Skeletal muscle satellite cell (primary cell): ENCODE measurements around the gene RAB40B.
"Not testable (repeated sequence)": the region's sequence is repeated elsewhere in the genome, so short reads cannot be mapped to it uniquely, and the experiment has no call there.

ENCODE experiments used
- H3K27me3 ChIP-seq: 2 replicates; pipeline ENCODE4 v1.7.0; 2013; ENCODE audit warnings: low read length; ENCODE audit not compliant: control insufficient read depth, insufficient read depth
- H3K36me3 ChIP-seq: 2 replicates; pipeline ENCODE4 v1.7.0; 2013; ENCODE audit warnings: mild to moderate bottlenecking, control low read depth, low read length; ENCODE audit not compliant: insufficient read depth
- H3K4me1 ChIP-seq: 2 replicates; pipeline ENCODE4 v1.7.0; 2013; ENCODE audit warnings: low read length; ENCODE audit not compliant: control insufficient read depth, insufficient read depth
- H3K4me2 ChIP-seq: 2 replicates; pipeline ENCODE4 v1.7.0; 2013; ENCODE audit warnings: mild to moderate bottlenecking, low read length
- H3K4me3 ChIP-seq: 2 replicates; pipeline ENCODE4 v1.7.0; 2013; ENCODE audit warnings: low read length
- H3K9ac ChIP-seq: 2 replicates; pipeline ENCODE4 v1.7.0; 2013; ENCODE audit warnings: mild to moderate bottlenecking, low read depth, low read length, moderate library complexity
- H3K9me3 ChIP-seq: replicated peaks from 2 replicates; pipeline ENCODE4 v1.7.0; 2013; ENCODE audit warnings: mild to moderate bottlenecking, control low read depth, low read length

Gene RAB40B

DNA sequence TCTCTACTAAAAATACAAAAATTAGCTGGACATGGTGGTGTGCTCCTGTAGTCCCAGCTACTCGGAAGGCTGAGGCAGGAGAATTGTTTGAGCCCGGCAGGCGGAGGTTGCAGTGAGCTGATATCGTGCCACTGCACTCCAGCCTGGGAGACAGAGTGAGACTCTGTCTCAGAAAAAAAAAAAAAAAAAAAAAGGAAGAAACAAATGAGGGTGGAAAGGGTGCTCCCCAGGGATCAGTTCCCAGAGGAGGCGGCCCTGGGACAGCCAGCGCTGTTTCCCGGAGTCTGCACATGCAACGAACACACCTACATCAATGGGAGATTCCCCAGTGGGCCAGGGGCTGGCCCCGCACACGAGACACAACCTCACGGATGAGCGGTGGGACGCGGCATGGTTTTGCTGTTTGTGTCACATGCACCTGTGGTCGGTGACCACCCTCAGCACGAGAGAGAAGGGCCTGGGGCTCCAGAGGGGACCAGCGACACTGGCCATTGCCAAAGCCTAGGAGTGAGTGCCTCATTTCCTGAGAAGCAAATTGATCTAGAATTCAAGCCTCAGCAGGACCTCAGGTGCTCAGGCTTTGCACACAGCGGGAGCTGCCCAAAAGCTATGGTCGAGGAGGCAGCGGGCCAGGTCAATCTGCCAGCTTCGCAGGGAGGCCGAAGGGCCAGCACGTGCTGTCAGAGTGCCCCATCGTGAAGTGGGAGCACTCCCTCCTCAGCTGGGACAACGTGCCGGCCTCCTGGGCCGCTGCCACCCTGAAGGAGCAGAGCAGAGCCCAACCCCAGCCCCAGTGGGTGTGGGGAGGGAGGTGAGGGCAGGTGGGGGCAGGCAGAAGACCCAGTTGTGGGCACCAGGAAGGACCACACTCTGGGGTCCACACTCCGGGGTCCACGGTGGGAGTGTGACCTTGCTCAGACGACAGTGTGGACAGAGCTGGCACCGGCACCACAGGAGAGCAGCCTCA is 36.5 kb downstream of the RAB40B start:
- H3K4me3 ChIP-seq: no peak overlapping the region
- peaks cover 7% of the 10 kb centered on the region for H3K36me3 ChIP-seq

DNA sequence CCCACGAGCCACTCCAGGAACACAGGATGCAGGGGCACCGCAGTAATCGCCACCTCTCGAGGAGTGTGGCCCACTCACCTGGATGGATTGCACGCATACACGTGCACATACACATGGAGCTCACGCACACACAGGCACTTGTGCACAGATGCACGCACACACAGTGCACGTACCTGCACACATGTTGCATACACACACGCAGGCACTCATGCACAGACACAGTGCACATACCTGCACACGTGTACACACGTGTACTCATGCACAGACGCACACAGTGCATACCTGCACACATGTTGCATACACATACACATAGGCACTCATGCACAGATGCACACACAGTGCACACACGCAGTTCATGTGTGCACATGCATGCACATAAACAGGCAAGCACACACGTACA is 38.6 kb downstream of the RAB40B start:
- H3K9ac ChIP-seq: no peak overlapping the region
- no peaks in the 10 kb centered on the region for H3K4me1 ChIP-seq
- no peak overlapping the region for H3K4me3 ChIP-seq
- H3K4me2 ChIP-seq: no peak overlapping the region
- H3K9me3 ChIP-seq: no peaks in the 10 kb centered on the region
- H3K36me3 ChIP-seq: peaks cover 9% of the 10 kb centered on the region
- H3K27me3 ChIP-seq: no peaks in the 10 kb centered on the region

More for the DNA sequence above, 36.5 kb downstream of the RAB40B start:
- H3K27me3 ChIP-seq: no peaks in the 10 kb centered on the region
- no peak overlapping the region for H3K9ac ChIP-seq
- H3K9me3 ChIP-seq: no peaks in the 10 kb centered on the region
- no peaks in the 10 kb centered on the region for H3K4me1 ChIP-seq
- no peak overlapping the region for H3K4me2 ChIP-seq

DNA sequence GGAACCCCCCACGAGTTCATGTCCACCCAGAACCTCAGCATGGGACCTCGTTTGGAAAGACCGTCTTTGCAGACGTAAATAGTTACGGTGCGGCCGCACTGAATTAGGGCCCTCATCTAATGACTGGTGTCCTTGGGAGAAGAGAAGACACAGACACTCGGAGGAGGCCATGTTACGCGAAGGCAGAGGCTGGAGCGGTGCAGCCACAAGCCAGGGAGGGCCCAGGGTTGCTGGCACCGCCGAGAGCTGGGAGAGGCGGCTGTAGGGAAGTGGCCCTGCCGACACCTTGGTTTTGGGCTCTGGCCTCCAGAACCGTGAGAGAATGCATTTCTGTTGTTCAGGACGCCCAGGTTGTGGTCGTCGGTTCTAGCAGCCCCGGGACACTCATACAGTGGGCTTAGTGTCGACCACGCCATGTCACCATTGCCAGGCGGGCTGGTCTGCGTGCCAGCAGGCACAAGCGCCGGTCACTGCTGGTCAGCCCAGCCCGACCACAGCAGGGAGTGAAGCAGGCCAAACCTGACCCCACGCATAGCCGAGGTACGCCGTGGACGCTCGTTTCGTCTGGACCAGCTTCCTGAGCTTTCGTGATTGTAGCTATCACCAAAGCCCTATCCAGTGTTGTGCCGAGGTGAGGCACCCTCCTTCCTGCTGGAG is 39.6 kb downstream of the RAB40B start:
- no peaks in the 10 kb centered on the region for H3K4me1 ChIP-seq
- H3K27me3 ChIP-seq: no peaks in the 10 kb centered on the region
- no peak overlapping the region for H3K9ac ChIP-seq
- peaks cover 9% of the 10 kb centered on the region for H3K36me3 ChIP-seq
- H3K4me2 ChIP-seq: no peak overlapping the region
- H3K9me3 ChIP-seq: no peaks in the 10 kb centered on the region
- H3K4me3 ChIP-seq: no peak overlapping the region

DNA sequence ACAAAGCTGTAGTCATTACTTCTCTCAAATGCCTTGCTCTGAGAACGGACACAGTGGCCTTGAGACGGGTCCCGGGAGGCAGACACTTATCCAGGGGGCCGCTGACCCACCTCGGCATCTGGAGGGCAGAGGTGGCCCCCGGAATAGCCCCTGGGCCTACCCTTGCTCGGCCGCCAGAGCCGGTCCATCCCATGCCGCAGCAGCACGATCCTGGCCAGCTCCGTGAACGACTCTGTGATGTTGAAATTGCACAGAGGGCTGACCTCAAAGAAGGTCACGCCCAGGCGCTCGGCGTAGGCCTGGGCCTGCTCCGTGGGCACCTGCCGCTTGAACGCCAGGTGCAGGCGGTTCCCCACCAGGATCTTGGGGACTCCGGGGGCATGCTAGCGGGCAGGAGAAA is 40.2 kb downstream of the RAB40B start:
- H3K9me3 ChIP-seq: no peaks in the 10 kb centered on the region
- peaks cover 9% of the 10 kb centered on the region for H3K36me3 ChIP-seq
- no peak overlapping the region for H3K9ac ChIP-seq

DNA sequence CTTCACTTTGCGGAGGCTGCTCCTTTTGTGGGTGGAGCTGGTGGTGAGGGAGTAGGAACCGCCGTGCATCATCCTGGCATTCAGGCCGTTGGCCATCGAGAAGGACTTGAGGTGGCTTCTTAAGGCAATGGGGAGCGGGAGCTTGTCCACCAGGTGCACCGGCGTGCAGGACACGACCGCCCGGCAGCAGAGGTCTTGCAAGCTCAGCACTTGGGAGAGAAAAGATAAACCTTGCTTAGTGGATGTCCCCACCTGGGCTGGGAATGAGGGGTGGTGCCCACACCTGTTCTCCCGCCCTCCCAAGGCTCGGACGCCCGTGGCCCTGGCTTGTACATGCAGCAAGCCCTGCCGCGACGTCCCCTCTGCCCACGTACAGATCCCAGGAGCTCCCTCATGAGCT is 40.6 kb downstream of the RAB40B start:
- H3K27me3 ChIP-seq: no peaks in the 10 kb centered on the region
- H3K4me3 ChIP-seq: no peak overlapping the region
- H3K9ac ChIP-seq: no peak overlapping the region
- no peak overlapping the region for H3K4me2 ChIP-seq
- no peaks in the 10 kb centered on the region for H3K4me1 ChIP-seq
- H3K9me3 ChIP-seq: no peaks in the 10 kb centered on the region
- peaks cover 9% of the 10 kb centered on the region for H3K36me3 ChIP-seq

More for the DNA sequence above, 40.2 kb downstream of the RAB40B start:
- H3K4me2 ChIP-seq: no peak overlapping the region
- no peaks in the 10 kb centered on the region for H3K4me1 ChIP-seq
- H3K27me3 ChIP-seq: no peaks in the 10 kb centered on the region
- H3K4me3 ChIP-seq: no peak overlapping the region

DNA sequence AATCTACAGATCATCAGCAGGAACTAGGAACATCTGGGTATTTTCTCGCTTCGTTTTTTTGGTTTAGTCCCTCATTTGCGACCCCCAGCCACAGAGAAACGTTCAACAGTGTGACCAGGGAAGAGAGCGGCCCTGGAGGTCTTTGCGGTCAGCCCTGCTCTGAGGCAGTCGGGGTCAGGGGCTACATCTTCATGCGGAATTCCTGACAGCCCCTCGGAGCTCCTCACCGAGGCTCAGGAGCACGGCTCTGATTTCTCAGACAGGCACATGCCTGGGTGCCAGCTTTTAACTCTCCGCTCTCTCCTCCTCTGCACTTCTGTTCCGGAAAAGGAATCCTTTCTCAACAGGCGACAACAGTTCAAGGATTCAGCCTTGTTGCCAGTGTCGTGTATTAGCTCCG is 42.2 kb downstream of the RAB40B start:
- Histone ChIP-seq H3K9me3 (no peaks in the 10 kb centered on the region), H3K36me3 (peaks cover 9% of the 10 kb centered on the region), H3K4me3 (no peak overlapping the region), H3K4me2 (no peak overlapping the region), H3K9ac (no peak overlapping the region), H3K4me1 (no peaks in the 10 kb centered on the region), H3K27me3 (no peaks in the 10 kb centered on the region)

DNA sequence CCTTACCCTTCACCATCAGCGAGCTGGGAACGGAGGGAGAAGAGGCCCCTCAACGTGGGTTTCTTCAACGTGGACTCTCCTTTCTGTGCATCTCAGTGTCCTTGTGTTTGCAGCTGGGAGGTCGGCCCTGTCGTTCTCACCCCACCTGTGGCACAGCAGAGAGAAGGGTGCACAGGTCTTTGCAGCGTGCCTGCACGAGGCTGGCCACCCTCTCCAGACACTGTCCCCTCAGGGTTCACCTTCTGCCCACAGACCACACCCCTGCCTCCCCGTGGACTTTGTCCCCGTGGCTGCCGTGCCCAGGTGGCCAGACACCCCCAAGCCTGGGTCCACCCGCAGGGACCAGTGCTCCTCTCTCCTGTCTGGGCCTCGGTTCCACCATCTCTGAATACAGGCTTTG is 43.0 kb downstream of the RAB40B start:
- peaks cover 9% of the 10 kb centered on the region for H3K36me3 ChIP-seq
- H3K4me3 ChIP-seq: no peak overlapping the region
- H3K9me3 ChIP-seq: no peaks in the 10 kb centered on the region
- no peak overlapping the region for H3K4me2 ChIP-seq
- no peaks in the 10 kb centered on the region for H3K27me3 ChIP-seq
- no peaks in the 10 kb centered on the region for H3K4me1 ChIP-seq
- H3K9ac ChIP-seq: no peak overlapping the region

DNA sequence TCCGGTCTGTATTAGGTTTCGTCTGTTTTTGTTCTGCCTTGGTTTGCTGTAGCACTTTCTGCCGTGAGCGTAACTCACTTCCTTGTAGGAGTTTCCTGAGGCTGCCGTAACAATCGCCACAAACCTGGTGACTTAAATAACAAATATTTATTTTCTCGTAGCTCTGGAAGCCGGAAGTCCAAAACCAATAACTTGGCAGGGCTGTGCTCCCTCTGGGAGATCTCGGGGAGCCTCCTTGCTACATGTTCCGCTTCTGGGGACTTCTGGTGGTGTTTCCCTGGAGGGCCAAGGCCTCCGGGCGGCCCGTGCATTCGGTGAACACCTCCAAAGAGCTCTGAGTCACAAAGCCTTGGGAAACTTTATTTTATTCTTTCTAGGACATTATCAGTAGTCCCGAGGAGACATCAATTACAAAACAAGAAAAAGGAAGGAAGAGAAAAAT is 43.4 kb downstream of the RAB40B start:
- Histone ChIP-seq H3K4me3 (no peak overlapping the region), H3K9me3 (no peaks in the 10 kb centered on the region), H3K4me2 (no peak overlapping the region), H3K36me3 (peaks cover 9% of the 10 kb centered on the region), H3K27me3 (no peaks in the 10 kb centered on the region), H3K9ac (no peak overlapping the region), H3K4me1 (no peaks in the 10 kb centered on the region)

DNA sequence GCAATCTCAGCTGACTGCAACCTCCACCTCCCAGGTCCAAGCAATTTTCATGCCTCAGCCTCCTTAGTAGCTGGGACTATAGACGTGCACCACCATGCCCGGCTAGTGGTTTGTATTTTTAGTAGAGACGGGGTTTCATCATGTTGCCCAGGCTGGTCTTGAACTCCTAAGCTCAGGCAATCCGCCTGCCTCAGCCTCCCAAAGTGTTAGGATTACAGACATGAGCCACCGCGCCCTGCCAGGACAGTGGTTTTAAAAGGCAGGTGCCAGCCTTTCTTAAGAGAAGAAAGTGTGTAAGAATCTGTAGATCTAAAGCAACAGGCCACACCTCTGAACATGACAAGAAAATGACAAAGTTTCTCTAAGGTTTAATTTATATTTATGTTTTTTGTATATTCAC is 43.9 kb downstream of the RAB40B start:
- H3K4me3 ChIP-seq, H3K27me3 ChIP-seq, H3K9me3 ChIP-seq, H3K4me2 ChIP-seq, H3K36me3 ChIP-seq, H3K4me1 ChIP-seq, H3K9ac ChIP-seq: not testable (repeated sequence)

DNA sequence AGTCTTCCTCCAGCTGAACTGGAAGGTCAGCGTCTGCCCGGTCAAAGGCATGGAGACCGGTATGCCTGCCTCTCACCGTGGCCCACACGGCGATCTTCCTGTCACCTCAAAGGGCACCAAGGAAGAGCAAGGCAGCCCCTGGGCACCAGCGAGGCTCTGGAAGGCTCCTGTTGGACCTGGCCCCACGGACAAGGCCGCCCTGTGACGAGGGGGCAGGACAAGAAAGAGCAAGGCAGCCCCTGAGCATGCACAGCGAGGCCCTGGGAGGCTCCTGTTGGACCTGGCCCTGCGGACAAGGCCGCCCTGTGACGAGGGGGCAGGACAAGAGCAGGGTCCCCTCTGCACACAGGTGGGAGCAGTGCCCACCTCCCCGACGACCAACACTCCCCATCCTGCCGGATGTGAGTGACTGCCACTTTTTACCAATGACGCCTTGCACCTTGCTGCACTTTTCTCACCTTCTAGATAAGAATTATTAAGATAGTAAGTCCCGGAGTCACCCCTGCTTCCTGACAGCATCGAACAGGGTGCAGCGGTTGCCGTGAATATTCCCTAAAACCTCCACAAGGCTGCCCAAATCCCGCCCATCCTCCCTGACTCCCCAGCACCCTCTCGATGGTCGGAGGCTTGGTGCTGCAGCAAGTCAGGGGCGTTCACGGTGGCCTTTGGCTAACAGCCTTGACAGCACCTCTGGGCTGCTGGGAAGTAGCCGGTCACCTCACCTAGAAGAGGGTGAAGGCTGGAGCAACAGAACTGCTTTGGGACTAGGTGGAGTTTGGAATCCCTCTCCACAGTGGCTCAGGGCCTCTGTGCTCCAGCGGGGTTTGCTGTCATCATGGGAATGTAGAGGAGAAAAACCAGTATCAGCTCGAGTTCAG is 44.6 kb downstream of the RAB40B start:
- Histone ChIP-seq H3K4me2 (no peak overlapping the region), H3K4me3 (no peak overlapping the region), H3K36me3 (peaks cover 2% of the 10 kb centered on the region), H3K9ac (no peak overlapping the region), H3K27me3 (no peaks in the 10 kb centered on the region), H3K9me3 (no peaks in the 10 kb centered on the region), H3K4me1 (peaks cover 2% of the 10 kb centered on the region)

DNA sequence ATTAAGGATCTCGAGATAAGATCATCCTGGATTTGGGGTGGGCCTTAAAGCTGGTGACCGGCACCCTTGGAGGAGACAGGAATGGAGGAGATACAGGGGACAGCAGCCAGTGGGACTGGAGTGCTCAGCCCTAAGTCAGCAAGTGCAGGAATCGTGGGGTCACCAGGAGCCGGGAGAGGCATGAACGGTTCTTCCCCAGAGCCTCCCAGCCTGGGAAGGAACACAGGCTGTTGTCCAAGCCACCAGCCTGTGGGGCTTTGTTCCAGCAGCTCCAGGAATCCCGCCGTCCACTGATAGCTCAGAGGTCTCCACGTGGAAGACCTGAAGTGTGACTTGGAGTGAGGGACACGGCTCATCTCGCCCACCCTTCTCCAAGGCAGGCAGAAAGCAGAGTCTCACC is 47.8 kb downstream of the RAB40B start:
- H3K4me1 ChIP-seq: peaks cover 12% of the 10 kb centered on the region
- H3K36me3 ChIP-seq: peaks cover 3% of the 10 kb centered on the region
- H3K4me2 ChIP-seq: no peak overlapping the region
- no peak overlapping the region for H3K4me3 ChIP-seq
- H3K9me3 ChIP-seq: no peaks in the 10 kb centered on the region
- no peaks in the 10 kb centered on the region for H3K27me3 ChIP-seq
- H3K9ac ChIP-seq: no peak overlapping the region
